CD4-positive, CD25-positive, alpha-beta regulatory T cell (primary cell): ENCODE results near the gene MASP2. TPM values are rescaled to one million over a fixed set of nuclear protein-coding genes. Genes with fewer than 3 reads are reported as not detected.

Experiments
- ATAC-seq, 2 donors: fragments of 150-1000 bp; cut with Tn5 transposase; one replicate each; pipeline ENCODE4 v1.10.0; 2021; ENCODE audit warnings: low read depth in 2 of 2, moderate number of reproducible peaks in 2 of 2, moderate library complexity in 1 of 2
- DNase-seq, 3 donors: peaks; one replicate each; pipeline versions ENCODE4 v3.0.0 to v3.0.0-alpha.2; 2012 to 2022; ENCODE audit warnings: mixed read lengths in 1 of 3
- H3K27ac ChIP-seq: one replicate; pipeline ENCODE4 v1.7.0; 2013; ENCODE audit warnings: mild to moderate bottlenecking, low read length; ENCODE audit not compliant: insufficient read depth, poor library complexity, severe bottlenecking
- H3K27me3 ChIP-seq: one replicate; pipeline ENCODE4 v1.7.0; 2013; ENCODE audit warnings: low read length; ENCODE audit not compliant: control insufficient read depth, insufficient read depth
- H3K36me3 ChIP-seq: one replicate; pipeline ENCODE4 v1.7.0; 2013; ENCODE audit warnings: mild to moderate bottlenecking, low read length, moderate library complexity; ENCODE audit not compliant: control insufficient read depth, insufficient read depth
- H3K4me1 ChIP-seq: 2 replicates; pipeline ENCODE4 v1.7.0; 2013; ENCODE audit warnings: mild to moderate bottlenecking, low read length; ENCODE audit not compliant: insufficient read depth, control insufficient read depth, poor library complexity, severe bottlenecking
- H3K4me3 ChIP-seq: one replicate; pipeline ENCODE4 v1.7.0; 2013; ENCODE audit warnings: low read depth, mild to moderate bottlenecking, low read length, moderate library complexity
- H3K9me3 ChIP-seq, 2 experiments: 1 replicate in 1 of 2; 2 replicates in 1 of 2; pipeline ENCODE4 v1.7.0; 2013; ENCODE audit warnings: low read length in 2 of 2, mild to moderate bottlenecking in 1 of 2, moderate library complexity in 1 of 2; ENCODE audit not compliant: control insufficient read depth in 2 of 2
- H3K27ac Mint-ChIP-seq, 3 donors: one replicate each; pipeline ENCODE4 v1.8.0; 2020 to 2022; ENCODE audit warnings: mild to moderate bottlenecking in 3 of 3, mixed read lengths in 3 of 3, moderate library complexity in 2 of 3
- H3K27me3 Mint-ChIP-seq: one replicate; pipeline ENCODE4 v1.8.0; 2022; ENCODE audit warnings: mild to moderate bottlenecking, mixed read lengths
- H3K36me3 Mint-ChIP-seq: one replicate; pipeline ENCODE4 v1.8.0; 2020; ENCODE audit warnings: mixed read lengths
- H3K4me1 Mint-ChIP-seq, 4 donors: one replicate each; pipeline ENCODE4 v1.8.0; 2020 to 2022; ENCODE audit warnings: mixed read lengths in 4 of 4, mild to moderate bottlenecking in 1 of 4
- H3K4me3 Mint-ChIP-seq, 4 donors: one replicate each; pipeline ENCODE4 v1.8.0; 2020 to 2022; ENCODE audit warnings: mild to moderate bottlenecking in 4 of 4, mixed read lengths in 4 of 4, moderate library complexity in 3 of 4
- H3K9me3 Mint-ChIP-seq, 7 donors: one replicate each; pipeline ENCODE4 v1.8.0; 2020 to 2022; ENCODE audit warnings: mixed read lengths in 7 of 7, mild to moderate bottlenecking in 3 of 7, moderate library complexity in 2 of 7
- polyA plus RNA-seq, 4 donors: library from polyadenylated mRNA; unstranded; fragments of 300-500 nt; fragmentation: Illumina TruSeq; gene quantifications; one replicate each; pipeline ENCODE4 v1.2.3, GENCODE V29; 2021
- total RNA-seq: library from RNA; stranded (reverse); gene quantifications from one replicate; pipeline ENCODE4 v1.2.3, GENCODE V29; 2022

MASP2 gene
- total and polyA plus RNA-seq, 5 donors from 2014 or later, result 0.15 to 0.29 TPM; not detected in 3

- ATAC-seq (no peak), DNase-seq (peak in 1 of 3 donors; percentile 9)
- no peak overlapping the region for H3K4me3 Mint-ChIP-seq
- no peak overlapping the region for H3K27ac Mint-ChIP-seq
- H3K36me3 ChIP-seq, result no peaks in the 10 kb centered on the region
- peaks cover 0 to 6% (median 3%) of the 10 kb centered on the region in 4 donors for H3K4me1 Mint-ChIP-seq
- H3K9me3 ChIP-seq, result no peaks in the 10 kb centered on the region
- H3K4me1 ChIP-seq, result no peaks in the 10 kb centered on the region
- H3K27me3 ChIP-seq, result peaks cover 3% of the 10 kb centered on the region
- no peak overlapping the region for H3K27ac ChIP-seq
- H3K4me3 ChIP-seq, result no peak overlapping the region
- peaks cover 0 to 4% (median 0%) of the 10 kb centered on the region in 7 donors for H3K9me3 Mint-ChIP-seq
- H3K36me3 Mint-ChIP-seq, result no peaks in the 10 kb centered on the region
- peaks cover 31% of the 10 kb centered on the region for H3K27me3 Mint-ChIP-seq
Measured at GRCh38 chr1:10979483-10979920, 67.5 kb downstream of the MASP2 start.

GRCh38 chr1:10978719-10979118 is 68.3 kb downstream of the MASP2 start:
- no peak overlapping the region for H3K27ac Mint-ChIP-seq
- peaks cover 0 to 4% (median 0%) of the 10 kb centered on the region in 7 donors for H3K9me3 Mint-ChIP-seq
- Histone ChIP-seq H3K27ac (no peak overlapping the region), H3K4me3 (no peak overlapping the region), H3K36me3 (no peaks in the 10 kb centered on the region), H3K27me3 (peaks cover 3% of the 10 kb centered on the region), H3K4me1 (no peaks in the 10 kb centered on the region), H3K9me3 (no peaks in the 10 kb centered on the region)
- no peak for ATAC-seq
- H3K4me3 Mint-ChIP-seq, result no peak overlapping the region
- H3K36me3 Mint-ChIP-seq, result no peaks in the 10 kb centered on the region
- peaks cover 26% of the 10 kb centered on the region for H3K27me3 Mint-ChIP-seq
- H3K4me1 Mint-ChIP-seq, result peaks cover 0 to 6% (median 3%) of the 10 kb centered on the region in 4 donors
- no peak for DNase-seq

Other genes starting within 250 kb of the MASP2 start
- gene TARDBP, start 34.6 kb downstream of the MASP2 start, total RNA-seq, result 132 TPM
- gene TARDBP, start 34.6 kb downstream of the MASP2 start, polyA plus RNA-seq, result 10 to 100 TPM; 65.1 to 91.9 (median 74.8) TPM
- gene SRM, start 12.8 kb upstream of the MASP2 start, total RNA-seq, result 29.6 TPM
- gene SRM, start 12.8 kb upstream of the MASP2 start, polyA plus RNA-seq, result 10 to 100 TPM; 61.7 to 89.6 (median 76.5) TPM
- gene EXOSC10, start 52.6 kb upstream of the MASP2 start, total RNA-seq, result 81.7 TPM
- 10 to 100 TPM; 37.0 to 47.5 (median 39.2) TPM for gene EXOSC10, start 52.6 kb upstream of the MASP2 start, polyA plus RNA-seq
- not detected for gene ANGPTL7, start 142.1 kb upstream of the MASP2 start, total RNA-seq
- gene ANGPTL7, start 142.1 kb upstream of the MASP2 start, polyA plus RNA-seq, result not detected
- gene MTOR, start 215.3 kb upstream of the MASP2 start, total RNA-seq, result 48.2 TPM
- gene MTOR, start 215.3 kb upstream of the MASP2 start, polyA plus RNA-seq, result 1 to 10 TPM; 3.9 to 6.0 (median 4.6) TPM
- 20.9 TPM for gene UBIAD1, start 226.0 kb upstream of the MASP2 start, total RNA-seq
- gene UBIAD1, start 226.0 kb upstream of the MASP2 start, polyA plus RNA-seq, result 10 to 100 TPM; 28.4 to 43.5 (median 40.3) TPM